Stimulated activated CD4-positive, alpha-beta T cell treated with anti-CD3 and anti-CD28 coated beads, Interleukin-12 subunit alpha, Interleukin-12 subunit beta, amount 100 ng/mL, for 4 hours (primary cell): ENCODE results near the gene CERS6.
"Not testable (repeated sequence)": the region's sequence is repeated elsewhere in the genome, so short reads cannot be mapped to it uniquely, and the experiment has no call there.

ENCODE experiments used
- DNase-seq: peaks from one replicate; pipeline ENCODE4 v3.0.0-alpha.2; 2020

Gene CERS6

GRCh38 chr2:168787782-168788376 lies 331.8 kb downstream of the CERS6 start:
- no peak for DNase-seq

- DNase-seq, result no peak
Observed at GRCh38 chr2:168789776-168790175, 333.7 kb downstream of the CERS6 start.

- no peak for DNase-seq
Observed at GRCh38 chr2:168790226-168790902, 334.3 kb downstream of the CERS6 start.

GRCh38 chr2:168791140-168791539 lies 335.1 kb downstream of the CERS6 start:
- not testable (repeated sequence) for DNase-seq

GRCh38 chr2:168793596-168793995 lies 337.5 kb downstream of the CERS6 start:
- DNase-seq, result no peak

GRCh38 chr2:168794968-168795367 lies 338.9 kb downstream of the CERS6 start:
- DNase-seq, result no peak

GRCh38 chr2:168796090-168796577 lies 340.1 kb downstream of the CERS6 start:
- no peak for DNase-seq

DNA sequence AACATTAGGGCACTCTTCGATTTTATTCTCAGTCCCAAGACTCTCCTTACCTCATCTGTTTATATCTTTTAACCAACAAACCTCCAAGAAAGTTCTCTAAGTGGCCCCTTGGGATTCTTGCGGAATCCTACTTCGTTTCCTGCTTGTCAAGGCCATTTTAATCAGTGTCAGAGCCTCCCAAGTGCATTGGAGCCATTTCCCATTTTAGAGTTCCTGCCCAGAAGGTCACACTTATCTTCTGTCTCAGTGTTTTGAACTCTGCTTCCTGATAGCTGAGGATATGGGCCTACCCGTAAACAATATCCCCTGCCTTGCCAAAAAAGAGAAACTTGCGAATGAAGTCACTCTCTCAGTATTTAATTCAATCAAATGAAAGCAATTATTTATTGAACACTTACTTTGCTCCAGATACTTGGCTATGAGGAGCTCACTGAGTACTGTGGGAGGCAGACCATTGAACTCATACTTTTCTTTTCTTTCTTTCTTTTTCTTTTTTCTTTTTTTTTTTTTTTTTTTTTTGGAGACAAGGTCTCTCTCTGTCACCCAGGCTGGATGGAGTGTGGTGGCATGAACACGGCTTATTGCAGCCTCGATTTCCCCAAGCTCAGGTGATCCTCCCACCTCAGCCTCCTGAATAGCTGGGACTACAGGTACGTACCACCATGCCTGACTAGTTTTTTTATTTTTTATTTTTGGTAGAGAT lies 340.7 kb downstream of the CERS6 start:
- no peak for DNase-seq

GRCh38 chr2:168797286-168797655 lies 341.2 kb downstream of the CERS6 start:
- DNase-seq, result no peak

DNA sequence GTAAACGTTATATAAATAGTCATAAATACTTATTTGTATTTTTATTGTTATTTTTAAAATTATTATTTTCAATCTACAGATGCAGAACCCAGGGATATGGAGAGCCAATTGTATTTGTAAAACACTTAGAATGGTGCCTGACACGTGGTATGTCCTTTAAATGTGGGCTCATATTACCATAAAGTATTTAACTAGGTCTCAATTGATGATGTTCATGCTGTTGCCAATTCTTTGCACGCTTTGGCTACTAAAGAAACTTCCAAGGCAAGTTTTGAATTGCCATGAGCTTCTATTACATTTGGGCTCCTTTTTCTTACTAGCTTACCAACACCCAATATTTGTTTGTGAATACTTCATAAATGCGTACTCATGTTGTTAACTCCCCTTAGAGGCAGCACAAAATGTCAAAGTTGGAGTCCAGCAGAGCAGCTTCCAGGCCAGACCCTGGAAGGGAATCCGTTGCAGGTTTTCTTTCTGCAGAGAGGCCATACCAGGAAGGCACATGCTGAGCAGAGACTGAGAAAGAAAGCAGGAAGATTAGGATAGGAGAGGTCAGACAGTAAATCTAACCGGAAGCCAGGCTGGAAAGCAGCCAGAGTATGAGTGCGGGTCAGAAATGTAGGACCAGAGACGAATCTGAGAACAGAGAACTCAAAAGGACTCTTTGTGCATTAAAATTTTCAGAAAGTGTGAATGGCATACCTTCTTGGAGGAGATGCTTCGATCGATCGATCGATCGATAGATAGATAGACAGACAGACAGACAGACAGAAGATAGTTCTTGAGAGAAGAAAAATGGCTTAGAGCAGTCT lies 342.2 kb downstream of the CERS6 start:
- DNase-seq, result no peak

- no peak for DNase-seq
Observed at GRCh38 chr2:168798888-168799410, 342.9 kb downstream of the CERS6 start.

DNA sequence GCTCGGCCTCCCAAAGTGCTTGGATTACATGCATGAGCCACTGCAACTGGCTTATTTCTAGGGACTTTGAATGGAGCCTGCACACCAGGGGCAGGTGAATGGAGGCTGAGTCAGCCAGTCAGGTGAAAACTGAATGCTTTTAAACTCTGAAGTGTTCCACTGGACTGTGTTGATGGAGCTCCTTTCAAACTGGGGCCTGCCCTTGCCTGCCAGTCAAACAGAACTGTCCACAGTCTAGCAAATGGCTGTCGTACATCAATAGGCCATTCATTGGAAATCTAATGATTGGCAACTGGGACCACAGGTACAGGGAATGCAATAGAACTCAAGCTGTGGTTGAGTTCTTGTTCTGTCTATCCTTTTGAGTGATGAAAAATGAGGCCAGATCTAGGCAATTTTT lies 345.4 kb downstream of the CERS6 start:
- no peak for DNase-seq

DNA sequence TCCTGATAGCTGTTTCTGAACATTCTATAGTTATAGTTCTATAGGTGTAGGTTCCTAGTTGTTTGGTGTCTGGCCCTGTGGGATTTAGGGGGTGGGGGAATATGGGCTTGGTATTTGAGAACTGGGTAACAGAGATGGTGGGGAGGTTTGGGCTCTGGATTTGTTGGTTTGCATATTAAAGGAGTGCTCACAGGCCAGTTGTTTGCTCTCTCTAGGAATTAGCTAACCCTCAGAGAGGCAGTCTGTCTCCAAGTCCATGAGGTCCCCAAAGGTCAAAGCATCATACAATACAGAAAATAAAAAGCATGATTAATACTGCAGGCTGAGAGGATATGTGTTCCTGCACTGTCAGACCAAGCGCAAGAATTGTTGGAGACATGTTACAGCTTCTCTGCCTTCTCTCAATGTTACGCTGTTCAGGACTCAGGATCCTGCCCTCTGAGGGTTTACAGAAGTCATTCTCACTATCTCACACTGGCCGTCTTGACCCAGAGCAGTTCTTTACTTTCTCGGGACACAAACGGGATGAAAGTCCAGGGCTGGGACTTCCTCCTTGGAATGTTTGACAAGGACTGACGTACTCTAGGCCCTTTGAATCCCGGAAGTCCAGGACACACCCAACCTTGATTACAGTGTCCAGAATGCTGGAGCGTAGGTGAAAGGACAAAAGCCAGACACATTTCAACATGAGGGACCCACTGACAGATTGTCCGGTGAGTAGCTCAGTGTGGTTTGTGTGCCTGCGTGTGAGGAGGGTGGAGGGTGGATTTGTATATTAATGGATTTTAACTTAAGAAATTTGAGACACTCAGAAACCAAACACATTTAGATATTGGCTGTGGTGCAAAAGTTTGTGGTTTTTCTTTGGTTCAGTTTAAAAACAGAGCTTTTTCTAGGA lies 346.1 kb downstream of the CERS6 start, which contains the start of gene NOSTRIN:
TSS of gene NOSTRIN (plus strand) at position 677 of the 898 bp plus-strand sequence. CDS start at position 687, 10 bp downstream.
- no peak for DNase-seq

GRCh38 chr2:168802859-168803725 lies 347.0 kb downstream of the CERS6 start:
- DNase-seq, result no peak

GRCh38 chr2:168804214-168804613 lies 348.1 kb downstream of the CERS6 start:
- DNase-seq, result no peak

DNA sequence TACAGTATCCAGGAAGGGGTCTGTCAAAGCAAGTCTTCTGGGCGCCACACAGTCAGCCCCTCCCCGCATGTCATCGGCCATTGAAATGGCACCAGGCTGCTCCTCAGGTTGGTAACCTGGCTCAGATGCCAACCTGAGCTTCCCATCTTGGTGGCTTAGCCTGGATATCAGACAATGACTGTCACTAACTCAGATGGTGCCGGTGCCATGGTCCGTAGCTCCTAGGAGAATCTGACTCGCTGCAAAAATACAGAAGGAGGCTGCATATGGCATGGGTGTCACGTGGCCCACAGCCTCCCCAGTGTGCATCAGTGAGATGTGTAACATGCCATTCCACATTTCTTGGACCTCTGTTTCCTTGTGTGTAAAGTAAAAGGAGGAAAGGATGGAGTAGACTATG lies 349.5 kb downstream of the CERS6 start:
- no peak for DNase-seq

GRCh38 chr2:168809537-168809936 lies 353.5 kb downstream of the CERS6 start:
- no peak for DNase-seq

- DNase-seq, result no peak
Observed at GRCh38 chr2:168810235-168810634, 354.2 kb downstream of the CERS6 start.

- DNase-seq, result no peak
Observed at GRCh38 chr2:168811696-168812095, 355.6 kb downstream of the CERS6 start.

DNA sequence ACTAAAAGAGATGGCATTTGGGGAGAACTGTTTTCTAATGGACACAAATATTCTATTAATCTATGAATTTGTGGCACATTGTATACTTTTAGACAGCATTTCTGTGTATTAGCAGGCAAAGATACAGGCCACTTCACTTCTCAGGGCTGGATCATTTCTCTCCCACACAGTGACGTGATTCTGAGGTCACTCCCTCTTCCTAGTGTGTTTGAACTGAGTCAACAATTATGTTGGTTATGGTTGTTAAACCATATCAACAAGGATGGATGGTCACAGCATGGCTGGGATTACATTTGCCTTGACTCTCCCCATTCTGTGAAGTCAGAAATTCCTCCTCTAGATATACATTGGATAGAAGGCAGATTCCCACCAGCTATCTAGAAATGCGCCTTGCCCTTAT lies 358.0 kb downstream of the CERS6 start:
- DNase-seq, result no peak
